Suppressor macrophage treated with lipopolysaccharide for 1 hour (primary cell): ENCODE results near the gene ERH.
A peak's percentile ranks its signal among the peaks of the same experiment; 100 is the strongest.
"Not testable (repeated sequence)": the region's sequence is repeated elsewhere in the genome, so short reads cannot be mapped to it uniquely, and the experiment has no call there.

Experiments used
- DNase-seq, 3 donors: peaks; one replicate each; pipeline ENCODE4 v3.0.0-alpha.2; 2020 to 2022

ERH gene

DNA sequence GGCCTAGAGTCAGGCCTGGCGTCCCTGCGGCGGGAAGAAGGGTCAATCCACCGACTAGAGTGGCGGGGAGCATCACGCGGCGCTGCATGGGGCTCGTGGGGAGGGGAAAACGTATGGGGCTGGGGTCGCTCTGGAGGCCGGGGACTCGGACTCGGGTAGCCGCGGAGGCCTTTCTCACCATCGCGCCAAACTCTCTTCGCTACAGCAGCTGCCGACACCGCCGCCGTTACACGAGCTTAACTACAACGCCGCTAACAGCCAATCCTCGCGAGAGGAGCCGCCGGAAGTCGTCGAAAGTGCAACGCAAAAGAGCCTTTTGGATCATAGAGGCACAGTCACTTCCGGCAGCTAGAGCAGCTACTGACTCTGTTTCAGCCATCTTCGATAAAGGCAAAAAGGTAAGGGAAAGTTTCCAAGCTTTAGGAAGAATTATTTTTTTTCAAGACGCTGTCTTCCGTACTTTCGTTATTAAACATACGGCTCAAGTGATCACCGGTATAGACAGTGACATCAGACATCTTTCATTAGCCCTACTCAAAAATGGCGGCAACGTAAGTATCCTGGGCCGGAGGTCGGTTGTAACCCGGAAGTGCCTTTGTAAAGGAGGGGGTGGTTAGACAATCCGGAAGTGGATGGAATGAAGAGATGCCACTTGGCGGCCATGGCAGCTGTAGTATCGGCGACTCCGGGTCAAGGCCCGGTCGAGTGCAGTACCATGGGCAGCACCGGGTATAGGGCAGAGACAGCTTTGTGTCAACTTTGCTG, at the start of gene ERH, which contains the start of gene SLC39A9:
ERH (minus strand) TSS at position 247 of the 765 bp plus-strand sequence; CDS start at position 181, 66 bp downstream.
SLC39A9 (plus strand) TSS at position 640 of the 765 bp plus-strand sequence. CDS start 678 bp downstream, outside the sequence.
- DNase-seq, result peak; percentile 96 to 98 (median 98)

- no peak for DNase-seq
Measured at GRCh38 chr14:69443296-69443805, 45.3 kb upstream of the ERH start.

DNA sequence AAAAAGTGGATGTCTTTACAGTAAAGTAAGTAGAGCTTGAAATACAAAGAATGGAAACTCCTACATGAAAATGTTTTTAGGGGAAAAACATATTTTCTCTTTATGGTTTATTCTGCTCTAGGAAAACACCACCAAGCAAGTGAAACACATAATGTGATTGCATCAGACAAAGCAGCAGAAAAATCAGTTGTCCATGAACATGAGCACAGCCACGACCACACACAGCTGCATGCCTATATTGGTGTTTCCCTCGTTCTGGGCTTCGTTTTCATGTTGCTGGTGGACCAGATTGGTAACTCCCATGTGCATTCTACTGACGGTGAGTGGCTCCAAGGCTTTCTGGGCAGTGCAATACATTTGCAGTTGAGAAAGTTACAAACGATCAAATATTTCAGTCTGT, 43.8 kb upstream of the ERH start:
- peak; percentile 12 to 39 (median 13) for DNase-seq

DNA sequence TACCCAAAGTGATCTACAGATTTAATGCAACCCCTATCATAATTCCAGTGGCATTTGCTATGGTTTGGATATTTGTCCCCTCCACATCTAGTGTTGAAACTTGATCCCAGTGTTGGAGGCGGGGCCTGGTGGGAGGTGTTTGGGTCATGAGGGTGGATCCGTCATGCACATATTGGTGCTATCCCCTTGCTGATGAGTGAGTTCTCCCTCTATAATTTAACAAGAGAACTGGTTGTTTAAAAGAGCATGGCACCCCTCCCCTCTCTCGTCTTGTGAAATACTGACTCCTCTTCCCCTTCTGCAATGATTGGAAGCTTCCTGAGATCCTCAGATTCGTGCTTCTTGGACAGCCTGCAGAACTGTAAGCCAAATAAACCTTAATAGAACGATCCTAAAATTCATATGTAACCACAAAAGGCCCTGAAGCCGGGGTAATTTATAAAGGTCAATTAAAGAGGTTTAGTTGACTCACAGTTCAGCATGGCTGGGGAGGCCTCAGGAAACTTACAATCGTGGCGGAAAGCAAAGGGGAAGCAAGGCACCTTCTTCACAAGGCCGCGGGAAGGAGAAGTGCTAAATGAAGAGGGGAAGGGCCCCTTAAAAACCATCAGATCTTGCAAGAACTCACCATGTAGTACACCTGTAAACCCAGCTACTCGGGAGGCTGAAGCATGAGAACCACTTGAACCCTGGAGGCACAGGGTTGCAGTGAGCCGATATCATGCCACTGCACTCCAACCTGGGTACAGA, 41.6 kb upstream of the ERH start:
- DNase-seq, result peak in 2 of 3 donors; percentile 4 to 34

DNA sequence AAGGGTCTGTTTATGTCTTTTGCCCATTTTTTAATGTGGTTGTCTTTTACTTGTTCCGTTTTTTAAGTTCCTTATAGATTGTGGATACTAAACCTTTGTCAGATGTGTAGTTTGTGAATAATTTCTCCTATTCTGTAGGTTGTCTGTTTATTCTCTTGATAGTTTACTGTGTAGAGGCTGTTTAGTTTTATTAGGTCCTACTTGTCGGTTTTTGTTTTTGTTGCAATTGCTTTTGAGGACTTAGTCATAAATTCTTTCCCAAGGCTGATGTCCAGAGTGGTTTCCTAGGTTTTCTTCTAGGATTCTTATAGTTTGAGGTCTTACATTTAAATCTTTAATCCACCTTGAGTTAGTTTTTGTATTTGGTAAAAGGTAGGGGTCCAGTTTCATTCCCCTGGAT, 34.3 kb upstream of the ERH start:
- DNase-seq, result no peak

DNA sequence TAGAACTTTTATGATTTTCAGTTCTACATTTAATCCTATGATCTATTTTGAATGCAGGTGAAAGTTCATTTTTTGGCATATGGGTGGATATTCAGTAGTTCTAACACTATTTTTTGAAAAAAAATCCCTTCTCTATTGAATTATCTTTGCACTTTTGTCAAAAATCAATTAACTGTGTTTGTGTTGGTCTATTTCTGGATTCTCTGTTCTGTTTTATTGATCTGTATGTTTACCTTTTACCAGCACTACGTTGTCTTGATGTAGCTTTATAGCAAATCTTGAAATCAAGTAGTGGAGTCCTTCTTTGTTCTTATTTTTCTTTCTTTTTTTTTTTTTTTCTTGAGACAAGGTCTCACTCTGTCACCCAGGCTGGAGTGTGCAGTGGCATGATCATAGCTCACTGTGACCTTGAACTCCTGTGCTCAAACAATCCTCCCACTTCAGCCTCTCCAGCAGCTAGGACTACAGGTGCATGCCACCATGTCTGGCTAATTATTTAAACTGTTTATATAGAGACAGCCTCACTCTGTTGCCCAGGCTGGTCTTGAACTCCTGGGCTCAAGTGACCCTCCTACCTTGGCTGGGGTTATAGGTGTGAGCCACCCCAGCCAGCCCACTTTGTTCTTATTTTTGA, 32.3 kb upstream of the ERH start:
- no peak for DNase-seq

DNA sequence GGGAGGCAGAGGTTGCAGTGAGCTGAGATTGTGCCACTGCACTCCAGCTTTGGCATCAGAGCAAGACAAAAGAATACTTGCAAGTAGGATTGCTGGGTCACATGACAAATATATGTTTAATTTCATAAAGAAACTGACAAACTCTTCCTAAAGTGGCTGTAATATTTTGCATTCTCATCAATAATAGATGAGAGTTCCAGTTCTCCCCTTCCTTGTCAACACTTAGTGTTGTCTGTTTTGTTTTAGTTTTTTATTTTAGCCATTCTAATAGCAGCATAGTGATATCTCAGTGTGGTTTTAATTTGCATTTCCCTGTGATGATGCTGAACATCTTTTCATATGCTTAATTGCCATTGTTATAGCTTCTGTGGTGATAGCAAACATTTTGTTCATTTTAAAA, 31.5 kb upstream of the ERH start:
- DNase-seq, result no peak

GRCh38 chr14:69428289-69428998, 30.3 kb upstream of the ERH start:
- peak; percentile 56 to 67 (median 64) for DNase-seq

DNA sequence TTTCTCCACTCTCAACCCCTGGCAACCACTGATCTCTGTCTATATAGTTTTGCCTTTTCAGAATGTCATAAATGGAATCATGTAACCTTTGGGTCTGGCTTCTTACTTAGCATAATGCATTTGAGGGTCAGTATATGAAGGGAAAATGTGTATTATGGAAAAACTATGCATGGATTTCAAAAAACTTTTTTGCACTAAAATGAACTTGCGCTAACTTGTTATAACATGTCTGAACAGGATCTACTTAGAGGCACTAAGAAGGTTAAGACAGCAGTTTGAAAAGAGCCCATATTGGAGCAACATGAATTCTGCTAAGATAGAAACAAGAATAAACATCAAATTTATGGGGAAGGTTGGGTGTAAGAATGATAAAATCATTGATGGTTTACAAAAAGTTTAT, 29.5 kb upstream of the ERH start:
- DNase-seq, result no peak

- DNase-seq, result peak; percentile 13 to 72 (median 66)
Measured at GRCh38 chr14:69424149-69424923, 26.2 kb upstream of the ERH start.

DNA sequence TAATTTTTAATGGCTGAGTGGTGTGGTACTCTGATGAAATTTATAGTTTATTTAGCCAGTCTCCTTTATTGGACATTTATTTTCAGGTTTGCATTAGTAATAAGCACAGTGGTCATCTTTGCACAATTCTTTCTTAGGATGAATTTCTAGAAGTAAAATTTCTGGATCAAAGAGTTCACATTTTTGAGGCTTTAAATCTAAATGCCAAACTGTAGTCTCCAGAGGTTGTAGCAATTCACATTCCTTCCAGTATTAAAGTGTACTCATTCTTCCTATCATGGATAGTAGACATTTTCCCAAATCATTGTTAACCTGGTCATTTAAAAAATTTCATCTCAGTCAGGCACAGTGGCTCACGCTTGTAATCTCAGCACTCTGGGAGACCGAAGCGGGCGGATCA, 25.2 kb upstream of the ERH start:
- DNase-seq, result no peak

DNA sequence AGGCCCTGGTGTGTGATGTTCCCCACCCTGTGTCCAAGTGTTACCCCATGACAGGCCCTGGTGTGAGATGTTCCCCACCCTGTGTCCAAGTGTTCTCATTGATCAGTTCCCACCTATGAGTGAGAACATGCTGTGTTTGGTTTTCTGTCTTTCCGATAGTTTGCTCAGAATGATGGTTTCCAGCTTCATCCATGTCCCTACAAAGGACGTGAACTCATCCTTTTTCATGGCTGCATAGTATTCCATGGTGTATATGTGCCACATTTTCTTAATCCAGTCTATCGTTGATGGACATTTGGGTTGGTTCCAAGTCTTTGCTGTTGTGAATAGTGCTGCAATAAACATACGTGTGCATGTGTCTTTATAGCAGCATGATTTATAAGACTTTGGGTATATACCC, 18.0 kb upstream of the ERH start:
- DNase-seq, result not testable (repeated sequence)

GRCh38 chr14:69413483-69413882, 15.4 kb upstream of the ERH start:
- DNase-seq, result no peak

- peak; percentile 26 to 49 (median 37) for DNase-seq
Measured at GRCh38 chr14:69408331-69408960, 10.3 kb upstream of the ERH start.

DNA sequence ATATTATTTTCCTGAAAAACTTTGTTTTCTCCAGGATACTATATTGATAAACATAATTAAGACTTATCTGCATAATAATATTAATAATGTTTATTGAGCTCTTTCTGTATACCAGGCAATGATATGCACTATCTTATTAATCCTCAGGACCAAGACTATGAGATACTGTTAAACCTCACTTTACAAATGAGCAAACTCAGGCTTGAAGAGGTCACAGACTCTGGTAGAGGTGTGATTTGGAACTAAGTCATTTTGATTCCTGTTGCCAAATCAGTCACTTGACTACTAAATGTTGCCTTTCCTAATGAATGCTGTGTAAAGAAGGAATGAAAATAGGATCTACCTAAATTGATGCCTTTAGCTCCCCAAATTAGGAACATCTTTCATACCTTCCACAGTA, 7.7 kb upstream of the ERH start:
- DNase-seq, result no peak

GRCh38 chr14:69404883-69405282, 6.8 kb upstream of the ERH start:
- peak in 2 of 3 donors; percentile 26 to 27 for DNase-seq

- DNase-seq, result no peak
Measured at GRCh38 chr14:69404478-69404877, 6.4 kb upstream of the ERH start.

DNA sequence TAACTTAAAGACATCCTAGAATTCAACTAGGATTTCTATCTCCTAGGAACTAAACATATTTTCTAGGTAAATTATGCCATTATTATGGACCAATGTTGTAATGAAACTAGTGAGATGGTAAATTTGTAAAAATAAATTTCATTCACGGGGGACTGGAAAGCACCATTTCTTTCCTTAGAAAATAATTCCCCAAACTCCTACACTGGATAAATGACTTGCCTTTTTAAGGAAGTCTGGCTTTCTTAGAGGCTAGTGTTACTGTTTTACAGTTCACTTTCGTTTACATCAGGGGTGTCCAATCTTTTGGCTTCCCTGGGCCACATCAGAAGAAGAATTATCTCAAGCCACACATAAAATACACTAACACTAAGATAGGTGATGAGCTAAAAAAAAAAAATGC, 3.7 kb upstream of the ERH start:
- peak; percentile 40 to 68 (median 56) for DNase-seq

DNA sequence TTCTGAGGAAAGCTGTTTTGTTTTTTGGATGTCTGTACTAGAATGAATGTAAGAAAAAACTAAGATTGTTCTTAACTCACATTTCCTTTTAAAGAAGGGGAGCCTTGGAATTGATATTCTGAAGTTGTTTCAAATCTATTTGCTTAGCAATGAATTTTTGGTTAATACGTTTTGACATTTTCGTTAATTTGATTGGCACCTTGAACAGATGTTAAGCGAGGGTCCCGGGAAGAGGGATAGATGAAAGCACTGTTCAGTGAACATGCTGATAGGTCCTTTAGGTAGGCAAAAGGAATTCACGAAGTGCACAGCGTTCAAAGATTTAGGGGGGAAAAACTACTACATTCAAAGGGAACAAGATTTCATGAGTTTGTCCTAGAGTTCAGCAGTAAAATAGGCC, 2.1 kb upstream of the ERH start:
- DNase-seq, result no peak

GRCh38 chr14:69399750-69400149, 1.7 kb upstream of the ERH start:
- DNase-seq, result no peak

DNA sequence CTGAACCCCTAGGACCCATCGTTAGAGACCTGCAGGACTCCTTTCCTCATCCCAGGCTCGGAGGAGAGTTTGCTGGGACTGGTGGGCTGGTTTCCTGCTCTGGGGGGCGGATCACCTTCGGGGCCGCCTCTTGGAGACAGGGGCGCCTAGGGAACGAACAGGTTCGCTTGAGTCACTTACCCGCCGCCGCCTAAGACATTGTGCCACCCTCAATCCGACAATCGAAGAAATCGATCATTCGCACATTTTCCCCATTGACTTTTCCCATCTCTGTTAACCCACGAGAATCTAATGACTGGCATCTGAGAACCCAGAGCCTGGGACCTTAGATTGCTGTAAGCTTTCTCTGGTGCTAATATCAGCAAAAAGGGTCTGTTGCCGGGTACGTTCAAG, 715 bp upstream of the ERH start:
- no peak for DNase-seq
